ENCODE measurements around the gene PRR36. TPM values are rescaled to one million over a fixed set of nuclear protein-coding genes. Genes with fewer than 3 reads are reported as not detected.

PRR36 gene
- total RNA-seq, 2 experiments from 2014 or later = 0.25 to 0.30 TPM

GRCh38 chr19:7847664-7848063, 26.5 kb downstream of the PRR36 start:
- ATAC-seq (ENCODE audit: poor library complexity) = no peak
- ChIA-PET CTCF (no interaction called here), POLR2A (no interaction called here)
- Histone ChIP-seq H3K4me3 (ENCODE audit: low read length) (no peak overlapping the region), H3K9me3 (ENCODE audit: control insufficient read depth in 1 of 2, insufficient read depth in 1 of 2, low read length in 2 of 2) (no peaks in the 10 kb centered on the region), H3K36me3 (ENCODE audit: insufficient read depth, low read length) (no peaks in the 10 kb centered on the region), H3K27ac (ENCODE audit: low read depth in 1 of 2, low read length in 2 of 2) (no peak overlapping the region), H3K4me1 (ENCODE audit: insufficient read depth, low read length) (no peaks in the 10 kb centered on the region), H3K27me3 (ENCODE audit: control insufficient read depth in 1 of 2, insufficient read depth in 2 of 2, low read length in 2 of 2) (no peaks in the 10 kb centered on the region)
- no peak for TF ChIP-seq CTCF (IDR thresholded peaks at IDR 0.05)
- Mint-ChIP-seq H3K27me3 (no peaks in the 10 kb centered on the region), H3K9me3 (no peaks in the 10 kb centered on the region), H3K4me3 (no peak overlapping the region), H3K36me3 (ENCODE audit: low read depth) (no peaks in the 10 kb centered on the region), H3K27ac (no peak overlapping the region), H3K4me1 (ENCODE audit: low read depth) (no peaks in the 10 kb centered on the region)
- no peak for DNase-seq
- intact Hi-C loops (cut with DNase I, micrococcal nuclease) = no loop called here

- H3K27ac Mint-ChIP-seq = no peak overlapping the region
- Histone ChIP-seq H3K9me3 (ENCODE audit: control insufficient read depth in 1 of 2, insufficient read depth in 1 of 2, low read length in 2 of 2) (no peaks in the 10 kb centered on the region), H3K27me3 (ENCODE audit: control insufficient read depth in 1 of 2, insufficient read depth in 2 of 2, low read length in 2 of 2) (no peaks in the 10 kb centered on the region), H3K4me3 (ENCODE audit: low read length) (no peak overlapping the region), H3K36me3 (ENCODE audit: insufficient read depth, low read length) (no peaks in the 10 kb centered on the region), H3K4me1 (ENCODE audit: insufficient read depth, low read length) (no peaks in the 10 kb centered on the region), H3K27ac (ENCODE audit: low read depth in 1 of 2, low read length in 2 of 2) (no peak overlapping the region)
- DNase-seq = no peak
- no peaks in the 10 kb centered on the region for H3K27me3 Mint-ChIP-seq
- H3K4me3 Mint-ChIP-seq = no peak overlapping the region
- H3K9me3 Mint-ChIP-seq = no peaks in the 10 kb centered on the region
- intact Hi-C loops (cut with DNase I, micrococcal nuclease) = no loop called here
- TF ChIP-seq CTCF (IDR thresholded peaks at IDR 0.05) = no peak
- ChIA-PET CTCF (no interaction called here), POLR2A (no interaction called here)
- no peak for ATAC-seq (ENCODE audit: poor library complexity)
- H3K4me1 Mint-ChIP-seq (ENCODE audit: low read depth) = no peaks in the 10 kb centered on the region
- no peaks in the 10 kb centered on the region for H3K36me3 Mint-ChIP-seq (ENCODE audit: low read depth)
These were observed 28.0 kb downstream of the PRR36 start for GRCh38 chr19:7846155-7846646.

- Histone ChIP-seq H3K36me3 (ENCODE audit: insufficient read depth, low read length) (no peaks in the 10 kb centered on the region), H3K4me1 (ENCODE audit: insufficient read depth, low read length) (no peaks in the 10 kb centered on the region), H3K4me3 (ENCODE audit: low read length) (no peak overlapping the region), H3K27me3 (ENCODE audit: control insufficient read depth in 1 of 2, insufficient read depth in 2 of 2, low read length in 2 of 2) (no peaks in the 10 kb centered on the region), H3K27ac (ENCODE audit: low read depth in 1 of 2, low read length in 2 of 2) (no peak overlapping the region), H3K9me3 (ENCODE audit: control insufficient read depth in 1 of 2, insufficient read depth in 1 of 2, low read length in 2 of 2) (no peaks in the 10 kb centered on the region)
- intact Hi-C loops (cut with DNase I, micrococcal nuclease) = no loop called here
- no peaks in the 10 kb centered on the region for H3K36me3 Mint-ChIP-seq (ENCODE audit: low read depth)
- ATAC-seq (ENCODE audit: poor library complexity) = no peak
- no peaks in the 10 kb centered on the region for H3K9me3 Mint-ChIP-seq
- H3K27me3 Mint-ChIP-seq = no peaks in the 10 kb centered on the region
- H3K4me3 Mint-ChIP-seq = no peak overlapping the region
- CTCF ChIA-PET = no interaction called here
- POLR2A ChIA-PET = no interaction called here
- DNase-seq = no peak
- H3K27ac Mint-ChIP-seq = no peak overlapping the region
- TF ChIP-seq CTCF (IDR thresholded peaks at IDR 0.05) = no peak
- no peaks in the 10 kb centered on the region for H3K4me1 Mint-ChIP-seq (ENCODE audit: low read depth)
These were observed 28.6 kb downstream of the PRR36 start for GRCh38 chr19:7845390-7846154.

Measured in CD4-positive, alpha-beta T cell (primary cell).